Stimulated activated naive CD8-positive, alpha-beta T cell treated with anti-CD3 and anti-CD28 coated beads, Interleukin-15, Interleukin-2, amounts not matched to agents 100 U/mL and 50 U/mL, for 24 hours (primary cell): ENCODE measurements around the gene ATP6V1B1.
A peak's percentile ranks its signal among the peaks of the same experiment; 100 is the strongest.
"Not testable (repeated sequence)": the region's sequence is repeated elsewhere in the genome, so short reads cannot be mapped to it uniquely, and the experiment has no call there.

ENCODE experiments used
- ATAC-seq: fragments of 150-1000 bp; cut with Tn5 transposase; one replicate; pipeline ENCODE4 v1.10.0; 2021
- DNase-seq: peaks from one replicate; pipeline ENCODE4 v3.0.0; 2021

Gene ATP6V1B1

DNA sequence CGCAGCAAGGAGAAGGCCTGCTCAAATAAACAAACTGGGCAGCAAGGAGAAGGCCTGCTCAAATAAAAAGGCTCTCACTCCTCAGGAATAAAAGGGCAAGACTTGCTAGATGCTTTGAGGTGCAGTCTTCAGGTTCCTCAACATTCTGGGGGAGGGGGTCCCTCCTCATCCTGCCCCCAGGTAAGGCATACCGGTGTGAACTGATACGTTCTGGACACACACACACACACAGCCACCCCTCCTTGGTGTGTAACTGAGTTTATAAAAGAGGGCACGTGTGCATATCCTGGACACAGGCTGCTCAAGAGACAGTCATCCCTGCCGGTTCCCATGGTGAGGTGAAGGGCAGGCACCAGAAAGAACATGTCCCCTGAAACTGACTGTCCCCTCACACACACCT is 54.5 kb downstream of the ATP6V1B1 start:
- no peak for DNase-seq
- no peak for ATAC-seq

DNA sequence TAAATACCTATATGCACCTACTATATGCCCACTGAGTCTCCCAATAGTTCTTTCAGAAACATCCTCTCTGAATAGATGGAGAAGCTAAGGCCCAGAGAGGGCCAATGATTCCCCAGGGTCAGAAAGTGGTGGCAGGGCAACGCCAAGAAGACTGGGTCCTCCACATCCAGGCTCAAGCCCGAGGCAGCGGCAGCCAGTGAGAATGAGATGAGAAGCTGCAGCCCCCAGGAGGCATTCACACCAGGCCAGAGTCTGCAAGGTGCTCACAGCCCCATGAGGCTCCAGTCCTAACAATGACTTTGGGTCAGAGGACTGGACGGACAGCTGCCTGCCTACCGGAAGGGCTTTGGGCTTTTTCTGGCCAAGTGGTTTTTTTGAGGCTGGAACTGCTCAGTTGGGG is 55.4 kb downstream of the ATP6V1B1 start:
- DNase-seq (no peak), ATAC-seq (no peak)

DNA sequence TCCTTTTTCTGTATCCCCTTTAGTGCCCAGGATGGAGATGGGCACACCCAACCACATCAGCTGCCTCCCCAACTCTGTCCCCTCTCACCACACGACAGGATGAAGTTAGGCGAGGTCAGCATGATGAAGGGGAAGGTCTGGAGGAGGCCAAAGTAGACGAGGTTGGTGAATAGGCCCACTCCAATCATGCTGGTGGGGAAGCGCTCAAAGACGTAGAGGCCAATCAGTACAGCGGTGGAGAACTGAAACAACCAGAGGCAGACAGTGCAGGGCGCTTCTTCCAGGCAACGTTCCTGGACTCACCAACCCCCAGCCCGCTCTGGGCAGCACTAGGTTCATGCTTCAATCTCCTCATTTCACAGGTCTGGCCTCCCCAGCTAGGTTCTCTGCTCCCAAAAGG is 56.0 kb downstream of the ATP6V1B1 start:
- DNase-seq (no peak), ATAC-seq (no peak)

DNA sequence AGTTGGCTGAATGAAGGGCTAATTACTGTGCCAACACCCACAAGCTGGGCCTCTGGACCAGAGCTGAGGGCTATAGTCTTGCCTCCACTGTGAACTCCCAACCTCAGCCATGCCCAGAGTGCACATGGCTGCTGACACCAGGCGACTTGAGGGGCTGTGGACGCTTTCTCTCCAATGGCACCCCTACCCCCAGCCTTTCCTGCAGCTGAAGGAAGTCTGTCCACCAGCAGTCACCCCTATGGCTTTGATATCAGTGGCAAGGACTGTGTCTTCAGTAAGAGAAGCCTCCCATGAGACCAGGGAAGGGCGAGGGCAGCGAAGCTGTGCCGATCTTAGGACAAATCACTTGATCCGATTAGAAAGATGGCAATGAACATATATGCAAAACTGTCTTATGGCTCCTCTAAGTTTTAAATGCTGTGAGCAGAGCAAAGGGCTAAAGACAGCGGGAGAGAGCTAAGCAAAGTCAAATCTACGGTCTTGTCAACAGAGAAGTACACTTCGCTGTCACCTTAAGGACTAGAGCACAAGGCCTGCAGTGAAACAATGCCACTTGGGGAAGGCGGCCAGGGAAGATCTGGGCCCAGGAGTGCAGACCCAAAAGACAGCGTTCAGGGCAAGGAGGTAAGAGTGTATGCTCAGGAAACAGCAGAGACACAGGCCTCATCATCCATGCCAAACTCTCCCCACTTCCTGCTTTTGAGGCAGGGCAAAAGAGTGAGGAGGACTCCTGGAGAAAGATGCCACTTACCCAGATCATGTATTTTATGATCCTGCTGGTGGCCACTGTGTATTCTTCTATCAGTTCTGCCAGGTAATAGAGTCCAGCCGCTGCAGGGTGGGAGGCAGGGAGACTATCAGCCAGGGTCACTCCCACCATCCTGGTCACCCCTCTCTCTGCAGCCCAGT is 57.5 kb downstream of the ATP6V1B1 start:
- ATAC-seq (no peak), DNase-seq (no peak)

DNA sequence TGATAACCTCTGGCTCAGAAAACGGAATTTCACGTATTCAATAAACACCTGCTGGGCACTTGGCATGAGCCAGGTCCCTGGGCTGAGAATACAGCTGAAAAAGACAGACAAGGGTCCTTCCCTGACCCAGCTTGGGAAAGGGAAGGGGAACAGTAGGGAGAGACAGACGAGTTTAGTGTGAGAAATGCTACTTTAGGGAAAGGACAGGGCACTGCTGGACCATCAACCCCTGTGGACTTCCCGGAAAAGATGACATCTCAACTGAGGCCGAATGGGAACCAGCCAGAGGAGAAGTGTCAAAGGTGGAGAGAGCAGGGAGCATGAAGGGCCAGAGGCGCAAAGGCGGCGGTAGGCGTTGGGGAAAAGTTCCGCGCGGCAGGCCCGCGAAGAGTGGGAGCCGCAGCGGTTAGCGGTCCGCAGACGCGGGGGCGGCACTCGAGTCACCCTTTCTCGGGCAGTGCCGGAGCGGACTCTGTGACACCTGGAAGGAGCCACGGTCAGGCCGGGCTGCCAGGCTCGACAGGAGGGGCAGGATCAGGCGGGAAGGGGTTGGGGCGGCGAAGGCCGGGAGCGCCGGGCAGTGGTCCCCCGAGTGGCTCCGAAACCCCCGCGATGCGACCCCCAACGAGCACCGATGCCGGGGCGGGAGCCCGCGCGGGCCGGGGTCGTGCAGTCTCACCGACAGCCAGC is 58.5 kb downstream of the ATP6V1B1 start:
- peak; percentile 70 for DNase-seq
- peak; percentile 30 for ATAC-seq

DNA sequence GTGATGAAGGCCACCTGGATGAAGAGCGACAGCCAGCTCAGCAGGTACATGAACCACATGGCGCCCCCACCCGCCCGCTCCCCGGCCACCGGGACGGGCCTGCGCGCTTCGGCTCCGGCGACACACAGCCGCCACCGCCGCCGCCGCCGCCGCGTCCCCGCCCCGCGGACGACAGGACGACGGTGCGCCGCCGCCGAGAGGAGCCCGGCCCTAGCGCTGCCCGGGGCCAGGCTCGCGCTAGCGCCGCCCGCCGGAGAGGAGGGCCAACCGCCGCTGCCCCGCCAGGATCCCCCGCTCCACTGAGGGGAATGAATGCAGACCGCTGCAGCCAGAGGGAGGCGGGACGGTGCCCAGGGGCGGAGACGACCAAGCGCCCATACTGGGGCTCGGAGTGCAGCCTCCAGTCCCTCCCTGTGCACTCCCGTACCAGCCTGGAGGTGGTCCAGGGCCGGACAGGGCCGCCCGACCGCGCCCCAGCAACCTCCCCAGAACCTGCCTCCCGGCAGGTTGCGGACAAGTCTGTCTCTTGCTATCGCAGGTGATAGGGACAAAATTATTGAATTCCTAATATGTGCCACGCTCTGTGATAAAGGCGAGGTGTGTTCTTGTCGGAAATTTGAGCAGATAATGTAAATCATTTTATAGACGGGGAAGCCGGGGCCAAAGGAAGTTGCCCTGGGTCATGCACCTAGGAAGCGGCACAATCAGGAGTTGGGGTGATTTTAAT is 59.2 kb downstream of the ATP6V1B1 start, which contains the start of gene TEX261:
Gene TEX261, minus strand, starts transcription at position 175 of the 727 bp plus-strand sequence. Its CDS starts 116 bp downstream, at position 59.
- ATAC-seq (peak; percentile 99), DNase-seq (peak; percentile 96)

DNA sequence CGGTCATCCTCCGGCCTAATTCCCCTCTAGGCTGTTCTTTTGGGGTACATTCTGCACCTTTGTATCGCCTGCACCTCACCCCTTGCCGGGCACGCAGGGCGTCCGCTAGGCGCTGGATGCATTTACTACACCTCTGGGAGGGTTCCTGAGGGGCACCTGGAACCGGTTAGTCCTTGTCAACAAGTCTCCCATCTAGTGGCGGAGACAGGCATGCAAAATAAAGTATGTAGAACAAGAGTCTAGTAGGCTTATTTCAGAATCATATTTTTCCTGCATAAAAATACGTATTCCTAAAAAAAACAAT is 59.7 kb downstream of the ATP6V1B1 start:
- ATAC-seq (peak; percentile 30), DNase-seq (peak; percentile 55)

DNA sequence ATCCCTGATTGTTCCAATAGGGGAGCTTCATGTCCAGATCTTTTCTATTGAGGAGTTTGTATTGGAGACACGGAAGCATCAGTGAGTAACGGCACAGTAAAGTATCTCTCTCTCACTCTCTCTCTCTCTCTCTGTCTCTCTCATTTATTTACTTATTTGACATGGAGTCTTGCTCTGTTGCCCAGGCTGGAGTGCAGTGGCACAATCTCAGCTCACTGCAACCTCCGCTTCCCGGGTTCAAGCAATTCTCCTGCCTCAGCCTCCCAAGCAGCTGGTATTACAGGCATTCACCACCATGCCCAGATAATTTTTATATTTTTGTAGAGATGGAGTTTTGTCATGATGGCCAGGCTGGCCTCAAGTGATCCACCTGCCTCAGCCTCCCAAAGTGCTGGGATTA is 63.2 kb downstream of the ATP6V1B1 start:
- ATAC-seq, DNase-seq: not testable (repeated sequence)

DNA sequence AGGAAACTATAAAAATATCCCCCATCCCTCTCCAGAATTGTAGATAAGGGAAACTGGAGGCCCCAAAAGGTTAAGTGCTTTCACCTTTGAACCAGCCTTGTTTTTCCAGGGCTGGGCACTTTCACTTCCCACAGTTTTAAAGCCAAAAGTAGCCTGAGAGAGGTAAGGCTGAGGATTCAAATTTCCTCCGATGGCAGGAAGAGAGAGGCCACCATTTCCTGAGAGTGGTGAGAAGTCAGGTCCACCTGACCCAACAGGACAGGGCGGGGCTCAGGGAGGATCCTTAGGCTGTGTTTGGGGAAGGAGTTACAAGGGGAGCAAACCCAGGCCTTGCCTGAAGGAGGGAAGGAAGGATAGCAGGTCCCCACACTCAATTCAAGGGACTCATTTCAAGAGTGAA is 63.7 kb downstream of the ATP6V1B1 start:
- ATAC-seq (no peak), DNase-seq (no peak)

DNA sequence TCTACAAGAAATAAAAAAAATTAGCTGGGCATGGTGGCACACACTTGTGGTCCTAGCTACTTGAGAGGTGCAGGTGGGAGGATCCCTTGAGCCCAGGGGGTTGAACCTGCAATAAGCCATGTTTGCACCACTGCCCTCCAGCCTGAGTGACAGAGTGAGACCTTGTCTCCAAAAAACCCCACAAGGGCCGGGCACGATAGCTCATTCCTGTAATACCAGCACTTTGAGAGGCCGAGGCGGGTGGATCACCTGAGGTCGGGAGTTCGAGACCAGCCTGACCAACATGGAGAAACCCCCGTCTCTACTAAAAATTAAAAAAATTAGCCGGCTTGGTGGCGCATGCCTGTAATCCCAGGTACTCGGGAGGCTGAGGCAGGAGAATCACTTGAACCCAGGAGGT is 64.2 kb downstream of the ATP6V1B1 start:
- not testable (repeated sequence) for ATAC-seq, DNase-seq

DNA sequence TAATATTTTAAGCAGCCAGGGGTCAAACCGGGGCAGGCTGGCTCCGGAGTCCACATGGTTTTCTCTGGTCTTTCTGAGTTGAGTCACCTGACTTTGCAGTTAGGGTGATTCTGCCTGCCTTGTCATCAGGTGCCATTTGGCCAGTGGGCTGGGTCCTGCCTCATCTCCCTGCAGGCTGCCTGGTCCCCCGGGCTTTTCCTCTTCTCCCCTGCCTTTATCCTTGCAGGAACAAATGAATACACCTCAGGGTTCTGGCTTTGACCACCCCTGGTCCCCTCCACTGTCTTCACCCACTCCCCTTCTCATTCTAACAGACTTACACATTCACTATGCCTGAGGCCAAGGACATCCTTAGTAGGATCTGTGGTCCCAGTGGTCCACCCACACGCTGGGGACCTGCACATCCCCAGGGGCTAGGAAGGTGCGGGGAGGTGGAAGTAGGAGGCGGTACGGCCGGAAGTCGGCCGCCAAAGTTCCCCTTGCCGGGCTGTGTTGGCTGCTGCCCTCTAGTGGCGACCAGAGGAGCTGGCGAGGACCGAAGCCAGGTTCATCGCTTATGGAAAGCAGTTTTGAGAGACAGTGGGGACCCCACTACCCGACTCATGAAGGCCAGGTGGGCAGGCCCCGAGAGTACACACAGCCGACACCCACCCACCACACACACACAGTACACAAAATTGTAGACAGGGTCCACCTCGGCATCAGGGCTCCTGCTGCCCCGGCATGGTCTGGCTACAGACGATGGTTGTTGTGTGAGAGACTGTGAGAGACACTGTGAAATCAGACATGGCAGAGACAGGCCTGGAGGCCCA is 65.3 kb downstream of the ATP6V1B1 start:
- ATAC-seq (peak; percentile 85), DNase-seq (peak; percentile 87)

DNA sequence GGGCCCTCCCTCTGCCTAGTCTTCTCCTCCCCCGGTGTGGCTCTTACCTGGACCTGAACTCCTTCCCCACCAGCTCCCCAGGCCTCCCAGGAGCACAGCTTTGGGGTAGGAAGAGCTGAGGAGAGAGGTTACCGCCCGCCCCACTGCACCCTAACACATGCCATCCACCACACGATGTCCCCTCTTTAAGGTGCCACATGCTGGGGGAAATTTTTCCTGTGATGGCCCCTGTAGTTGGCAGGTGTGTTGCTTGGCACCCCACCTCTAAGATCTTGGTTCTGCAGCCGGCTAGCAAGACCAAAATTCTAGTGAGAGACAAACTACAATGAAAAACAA is 65.9 kb downstream of the ATP6V1B1 start:
- DNase-seq, result no peak
- ATAC-seq, result no peak

DNA sequence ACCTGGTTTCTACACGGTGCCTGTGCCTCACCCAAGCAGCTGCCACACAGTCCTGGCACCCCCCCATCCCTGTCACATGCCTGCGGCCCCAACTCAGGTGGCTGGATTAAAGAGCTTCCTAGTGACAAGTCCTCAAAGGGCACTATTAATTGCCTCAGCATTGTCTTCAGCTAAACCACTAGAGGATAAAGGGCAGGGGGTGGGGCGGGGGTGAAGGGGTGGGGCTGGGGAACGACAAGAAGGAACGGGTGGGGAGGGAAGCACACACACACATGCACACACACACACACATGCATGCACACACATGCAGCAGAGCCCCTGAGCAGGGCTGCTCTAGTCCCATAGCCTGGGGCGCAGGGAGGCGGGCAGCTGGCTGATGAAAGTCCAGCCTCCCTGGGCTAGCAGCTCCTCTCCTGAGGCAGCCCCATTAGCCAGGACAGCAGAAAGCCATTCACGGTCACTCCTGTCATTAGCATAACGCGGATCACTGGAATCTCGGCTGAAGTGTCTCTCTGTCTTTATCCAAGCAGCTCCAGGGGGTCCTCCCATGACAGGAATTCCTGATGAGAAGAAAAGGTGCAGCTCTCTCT is 66.4 kb downstream of the ATP6V1B1 start:
- no peak for ATAC-seq
- DNase-seq, result no peak

DNA sequence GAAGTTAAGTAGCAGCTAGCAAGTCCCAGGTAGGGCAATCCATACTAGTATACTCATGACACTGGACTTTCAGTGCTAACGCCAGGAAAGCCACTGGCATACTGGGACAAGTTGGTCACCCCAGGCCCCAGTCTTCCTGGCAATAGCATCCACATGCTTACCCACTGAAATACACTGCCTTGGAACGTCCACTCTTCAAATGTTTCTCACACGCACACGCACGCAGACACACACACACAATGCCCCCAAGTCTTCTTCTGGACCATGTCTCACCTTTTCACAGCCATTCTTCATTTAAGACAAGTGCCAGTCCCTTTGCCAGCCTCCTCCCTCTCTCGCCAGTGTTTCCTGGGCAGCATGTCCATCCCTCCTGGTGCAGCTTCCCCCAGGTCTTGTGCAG is 67.7 kb downstream of the ATP6V1B1 start:
- ATAC-seq (no peak), DNase-seq (no peak)

DNA sequence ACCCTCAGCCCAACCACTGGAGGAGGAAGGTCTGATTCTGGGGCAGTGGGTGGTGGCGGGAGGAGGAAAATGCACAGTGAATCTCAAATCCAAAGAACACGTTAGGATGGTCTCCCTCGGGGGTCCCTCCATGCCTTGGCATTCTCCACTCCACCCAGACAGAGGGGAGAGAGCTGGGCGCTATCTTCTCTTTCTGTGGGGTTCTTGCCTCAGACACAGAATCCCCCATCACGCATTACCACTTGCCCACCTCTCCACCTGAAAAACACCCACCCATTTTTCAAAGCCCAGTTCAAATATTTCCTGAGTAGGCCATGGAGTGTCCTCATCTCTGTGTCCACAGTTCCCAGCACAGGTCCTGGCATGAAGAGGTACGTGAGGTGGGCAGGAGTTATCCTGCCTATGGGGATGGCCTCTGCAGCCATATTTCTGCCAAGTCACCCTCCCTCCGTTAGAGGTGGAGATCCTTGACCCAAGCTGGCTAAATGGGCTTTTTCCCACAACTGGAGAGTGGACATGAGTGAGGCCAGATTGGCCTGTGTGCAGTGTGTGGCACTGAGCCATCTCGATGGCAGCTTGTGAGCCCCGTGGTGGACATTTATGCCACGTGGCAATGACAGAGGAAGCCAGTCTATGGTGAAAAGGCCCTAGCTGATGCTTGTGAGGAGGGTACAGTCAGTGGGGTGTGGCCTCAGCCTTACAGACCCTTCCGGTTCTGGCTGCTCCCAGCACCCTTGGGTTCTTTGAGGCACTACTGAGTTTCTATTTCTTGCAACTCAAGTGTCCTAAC is 68.5 kb downstream of the ATP6V1B1 start:
- DNase-seq, result no peak
- no peak for ATAC-seq

DNA sequence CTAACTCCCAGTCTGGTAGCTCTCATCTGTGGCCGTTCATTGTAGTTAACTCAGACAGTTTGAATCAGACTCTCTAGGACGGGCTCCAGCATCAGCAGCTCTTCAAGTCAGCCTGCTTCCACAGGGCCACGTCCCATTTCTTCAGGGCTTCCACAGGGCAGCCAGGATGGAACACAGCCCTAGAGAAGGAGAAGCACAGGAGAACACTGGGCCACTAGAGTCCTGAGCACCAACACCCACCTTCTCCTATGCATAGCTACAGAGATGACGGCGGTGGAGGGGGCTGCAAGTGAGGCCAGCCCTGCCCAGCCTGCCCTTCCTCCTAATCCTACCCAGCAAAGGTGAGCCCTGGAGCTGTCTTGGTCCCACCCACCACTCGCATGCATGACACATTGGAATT is 69.2 kb downstream of the ATP6V1B1 start:
- ATAC-seq (no peak), DNase-seq (no peak)

DNA sequence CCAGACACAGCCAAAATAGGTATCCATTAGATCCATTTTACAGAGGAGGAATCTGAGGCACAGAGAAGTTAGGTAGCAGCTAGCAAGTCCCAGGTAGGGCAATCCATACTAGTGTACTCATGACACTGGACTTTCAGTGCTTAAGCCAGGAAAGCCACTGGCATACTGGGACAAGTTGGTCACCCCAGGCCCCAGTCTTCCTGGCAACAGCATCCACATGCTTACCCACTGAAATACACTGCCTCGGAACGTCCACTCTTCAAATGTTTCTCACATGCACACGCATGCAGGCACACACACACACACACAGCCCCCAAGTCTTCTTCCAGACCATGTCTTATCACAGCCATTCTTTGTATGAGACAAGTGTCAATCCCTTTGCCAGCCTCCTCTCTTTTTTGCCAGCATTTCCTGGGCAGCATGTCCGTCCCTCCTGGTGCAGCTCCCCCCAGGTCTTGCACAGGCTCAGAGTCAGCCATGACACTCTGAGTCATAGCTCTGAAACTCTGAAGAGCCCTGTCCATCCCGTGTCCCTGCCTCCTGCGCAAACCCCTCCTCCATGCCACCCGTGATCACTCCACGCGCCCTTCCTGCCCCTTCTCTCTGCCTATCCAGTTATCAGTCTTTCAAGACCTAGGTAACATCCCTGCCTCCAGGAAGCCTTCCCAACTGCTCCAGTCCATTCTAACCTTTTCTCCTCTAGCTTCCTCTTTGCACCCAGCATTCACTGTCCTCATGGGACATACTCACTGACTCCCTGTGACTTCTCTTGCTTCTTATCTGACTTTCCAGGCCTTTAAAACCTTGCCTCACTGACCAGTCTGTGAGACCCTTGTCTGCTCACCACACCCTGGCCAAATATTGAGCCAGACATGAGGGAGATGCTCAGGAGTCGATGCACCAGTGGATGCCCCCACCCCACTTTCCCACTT is 69.8 kb downstream of the ATP6V1B1 start:
- ATAC-seq, result no peak
- DNase-seq, result no peak

DNA sequence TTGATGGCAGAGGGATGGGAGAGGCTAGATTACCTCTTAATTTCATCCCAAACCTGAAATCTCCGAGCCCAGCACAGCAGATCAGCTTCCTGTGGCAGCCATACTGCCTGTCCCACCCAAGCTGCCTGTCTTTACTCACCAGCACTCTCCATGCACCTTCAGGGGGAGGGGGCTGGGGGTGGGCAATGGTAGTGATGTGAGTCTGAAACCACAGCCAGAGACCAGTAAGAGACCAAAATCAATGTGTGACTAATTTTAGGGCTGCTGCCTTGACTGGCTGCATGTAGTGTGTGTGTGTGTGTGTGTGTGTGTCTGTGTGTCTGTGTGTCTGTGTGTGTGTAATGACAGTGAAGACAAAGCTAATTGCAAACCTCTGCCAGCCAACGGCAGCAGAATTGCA is 70.6 kb downstream of the ATP6V1B1 start:
- ATAC-seq, result no peak
- no peak for DNase-seq

DNA sequence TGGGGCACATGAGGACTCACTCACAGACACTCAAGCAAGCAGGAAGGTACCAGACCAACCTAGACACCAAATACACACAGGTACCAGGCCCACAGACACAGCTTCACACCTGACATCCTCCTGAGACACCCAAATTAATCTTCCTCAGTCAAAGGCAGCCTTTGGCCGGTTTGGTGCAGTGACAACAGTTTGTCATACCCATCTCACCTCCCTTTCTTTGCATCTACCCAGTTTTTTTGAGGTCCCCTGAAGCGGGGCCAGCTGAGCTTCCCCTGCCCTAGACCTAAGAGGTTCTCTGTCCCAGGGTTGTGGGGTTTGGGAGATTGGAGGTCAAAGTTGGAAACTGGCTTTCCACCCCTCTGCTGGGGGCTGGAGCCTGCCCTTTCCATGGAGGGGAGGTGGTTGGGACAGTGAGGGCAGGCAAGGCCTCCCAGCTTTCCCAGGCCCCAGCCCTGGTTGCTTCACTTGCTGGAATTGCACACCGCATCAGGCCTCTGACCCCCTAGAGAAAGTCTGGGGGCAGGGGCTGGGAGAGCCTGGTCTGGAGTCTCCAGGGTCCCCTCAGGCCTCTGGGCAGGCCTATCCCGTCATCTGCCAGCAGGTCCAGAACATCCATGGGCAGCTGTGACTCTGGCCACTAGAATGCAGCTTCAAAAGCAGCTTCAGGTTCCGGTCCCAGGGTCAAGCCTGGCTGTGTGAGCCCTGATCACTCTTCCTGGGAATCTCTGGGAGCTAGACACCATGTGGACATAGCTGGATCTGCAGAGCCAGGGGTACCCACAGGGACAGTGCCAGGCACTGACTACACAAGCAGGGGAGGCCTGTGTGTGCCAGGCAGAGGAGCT is 71.5 kb downstream of the ATP6V1B1 start:
- ATAC-seq, result peak; percentile 17
- no peak for DNase-seq
